A549 (cell line): ENCODE data around the gene SELENOO.

Experiments used
- CEBPB ChIP-seq, 2 experiments: fragments of >200 bp in 1 of 2; sonication (Bioruptor Twin) in 1 of 2; formaldehyde crosslinking in 1 of 2; IDR thresholded peaks; 2 replicates each; pipeline ENCODE4 v1.6.1; 2012 to 2016
- EP300 ChIP-seq, 2 experiments: fragments of >200 bp; sonication (Bioruptor Twin); formaldehyde crosslinking; IDR thresholded peaks; 2 replicates in 1 of 2; 3 replicates in 1 of 2; pipeline ENCODE4 v1.6.1; 2016 to 2017
- ESRRA ChIP-seq: fragments of 150-350 bp; IDR thresholded peaks from 2 replicates; pipeline ENCODE4 v1.6.1; 2014; ENCODE audit warnings: mild to moderate bottlenecking, low read length, borderline replicate concordance
- KDM1A ChIP-seq: fragments of 200-600 bp; sonication (generic); IDR thresholded peaks from 2 replicates; pipeline ENCODE4 v1.6.1; 2016; ENCODE audit warnings: low read depth, mild to moderate bottlenecking
- MAFK ChIP-seq: fragments of 450-650 bp; IDR thresholded peaks from 2 replicates; pipeline ENCODE4 v1.6.1; 2014; ENCODE audit not compliant: partially characterized antibody
- MYC ChIP-seq: IDR thresholded peaks from 2 replicates; pipeline ENCODE4 v1.6.1; 2012; ENCODE audit warnings: mild to moderate bottlenecking, inconsistent platforms, low read length, improper control_type of control experiment, borderline replicate concordance
- PHF8 ChIP-seq: fragments of 200-600 bp; sonication (generic); IDR thresholded peaks from 2 replicates; pipeline ENCODE4 v1.6.1; 2016; ENCODE audit warnings: low read depth, mild to moderate bottlenecking, antibody characterized with exemption, moderate library complexity, borderline replicate concordance
- POLR2A ChIP-seq: IDR thresholded peaks from 2 replicates; pipeline ENCODE4 v1.6.1; 2012; ENCODE audit warnings: mild to moderate bottlenecking, low read length
- REST ChIP-seq: fragments of 200-600 bp; sonication (generic); IDR thresholded peaks from 2 replicates; pipeline ENCODE4 v1.6.1; 2016; ENCODE audit warnings: antibody characterized with exemption, mild to moderate bottlenecking, moderate library complexity
- ZC3H11A ChIP-seq: fragments of 450-650 bp; IDR thresholded peaks from 2 replicates; pipeline ENCODE4 v1.6.1; 2014; ENCODE audit warnings: antibody characterized with exemption, mild to moderate bottlenecking
- ZNF302 ChIP-seq: fragments of 250-450 bp; sonication (Bioruptor Pico); IDR thresholded peaks from 2 replicates; pipeline ENCODE4 v1.9.0; 2021; ENCODE audit warnings: inconsistent platforms, mild to moderate bottlenecking, moderate library complexity
- TF ChIP-seq, protein P1 (sequence below): fragments of >200 bp; sonication (Bioruptor Twin); formaldehyde crosslinking; IDR thresholded peaks from 3 replicates; pipeline ENCODE4 v1.5.1; 2016
- TF ChIP-seq, protein P2 (sequence below): fragments of 450-650 bp; IDR thresholded peaks from 2 replicates; pipeline ENCODE4 v1.6.1; 2014; ENCODE audit warnings: antibody characterized with exemption
- TF ChIP-seq, protein P3 (sequence below): fragments of >200 bp; sonication (Bioruptor Twin); formaldehyde crosslinking; IDR thresholded peaks from 3 replicates; pipeline ENCODE4 v1.6.1; 2016

GRCh38 chr22:50232481-50233151 lies 31.8 kb downstream of the SELENOO start:
- TF ChIP-seq ZC3H11A (no peak), ESRRA (no peak), PHF8 (no peak), POLR2A (no peak), KDM1A (no peak), CEBPB (IDR thresholded peaks at IDR 0.05) (no peak), REST (no peak), ZNF302 (CRISPR knock-in tag) (no peak), EP300 (IDR thresholded peaks at IDR 0.05) (no peak), MAFK (no peak), MYC (no peak)
- TF ChIP-seq, protein P1, sequence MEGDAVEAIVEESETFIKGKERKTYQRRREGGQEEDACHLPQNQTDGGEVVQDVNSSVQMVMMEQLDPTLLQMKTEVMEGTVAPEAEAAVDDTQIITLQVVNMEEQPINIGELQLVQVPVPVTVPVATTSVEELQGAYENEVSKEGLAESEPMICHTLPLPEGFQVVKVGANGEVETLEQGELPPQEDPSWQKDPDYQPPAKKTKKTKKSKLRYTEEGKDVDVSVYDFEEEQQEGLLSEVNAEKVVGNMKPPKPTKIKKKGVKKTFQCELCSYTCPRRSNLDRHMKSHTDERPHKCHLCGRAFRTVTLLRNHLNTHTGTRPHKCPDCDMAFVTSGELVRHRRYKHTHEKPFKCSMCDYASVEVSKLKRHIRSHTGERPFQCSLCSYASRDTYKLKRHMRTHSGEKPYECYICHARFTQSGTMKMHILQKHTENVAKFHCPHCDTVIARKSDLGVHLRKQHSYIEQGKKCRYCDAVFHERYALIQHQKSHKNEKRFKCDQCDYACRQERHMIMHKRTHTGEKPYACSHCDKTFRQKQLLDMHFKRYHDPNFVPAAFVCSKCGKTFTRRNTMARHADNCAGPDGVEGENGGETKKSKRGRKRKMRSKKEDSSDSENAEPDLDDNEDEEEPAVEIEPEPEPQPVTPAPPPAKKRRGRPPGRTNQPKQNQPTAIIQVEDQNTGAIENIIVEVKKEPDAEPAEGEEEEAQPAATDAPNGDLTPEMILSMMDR = no peak
- TF ChIP-seq, protein P2, sequence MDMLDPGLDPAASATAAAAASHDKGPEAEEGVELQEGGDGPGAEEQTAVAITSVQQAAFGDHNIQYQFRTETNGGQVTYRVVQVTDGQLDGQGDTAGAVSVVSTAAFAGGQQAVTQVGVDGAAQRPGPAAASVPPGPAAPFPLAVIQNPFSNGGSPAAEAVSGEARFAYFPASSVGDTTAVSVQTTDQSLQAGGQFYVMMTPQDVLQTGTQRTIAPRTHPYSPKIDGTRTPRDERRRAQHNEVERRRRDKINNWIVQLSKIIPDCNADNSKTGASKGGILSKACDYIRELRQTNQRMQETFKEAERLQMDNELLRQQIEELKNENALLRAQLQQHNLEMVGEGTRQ = no peak
- TF ChIP-seq, protein P3, sequence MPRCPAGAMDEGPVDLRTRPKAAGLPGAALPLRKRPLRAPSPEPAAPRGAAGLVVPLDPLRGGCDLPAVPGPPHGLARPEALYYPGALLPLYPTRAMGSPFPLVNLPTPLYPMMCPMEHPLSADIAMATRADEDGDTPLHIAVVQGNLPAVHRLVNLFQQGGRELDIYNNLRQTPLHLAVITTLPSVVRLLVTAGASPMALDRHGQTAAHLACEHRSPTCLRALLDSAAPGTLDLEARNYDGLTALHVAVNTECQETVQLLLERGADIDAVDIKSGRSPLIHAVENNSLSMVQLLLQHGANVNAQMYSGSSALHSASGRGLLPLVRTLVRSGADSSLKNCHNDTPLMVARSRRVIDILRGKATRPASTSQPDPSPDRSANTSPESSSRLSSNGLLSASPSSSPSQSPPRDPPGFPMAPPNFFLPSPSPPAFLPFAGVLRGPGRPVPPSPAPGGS = no peak
